Ecto neural progenitor cell (in vitro differentiated cells): ENCODE measurements around the gene SLC38A6.
"Not testable (repeated sequence)": the region's sequence is repeated elsewhere in the genome, so short reads cannot be mapped to it uniquely, and the experiment has no call there.

ENCODE experiments used
- DNase-seq: peaks from one replicate; pipeline ENCODE4 v3.0.0-alpha.2; 2018; ENCODE audit warnings: low spot score

The SLC38A6 gene

DNA sequence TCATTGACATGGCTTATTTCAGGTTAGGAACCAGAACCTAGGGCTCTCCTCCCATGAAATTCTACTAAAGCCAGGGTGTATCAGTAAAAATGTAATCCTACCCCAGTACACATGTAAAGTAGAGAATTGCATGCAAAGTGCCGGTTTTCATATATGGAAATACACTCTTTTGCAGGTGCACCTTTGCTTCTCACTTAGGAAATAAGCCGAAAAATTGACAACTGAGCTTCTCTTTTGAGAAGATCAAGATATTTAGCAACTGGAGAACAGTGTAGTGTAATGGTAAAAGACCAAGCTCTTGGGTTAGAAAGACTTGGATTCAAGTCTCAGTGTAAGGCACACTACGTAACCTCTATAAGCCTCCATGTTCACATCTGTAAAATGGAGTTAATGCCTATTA lies 82.4 kb downstream of the SLC38A6 start:
- no peak for DNase-seq

DNA sequence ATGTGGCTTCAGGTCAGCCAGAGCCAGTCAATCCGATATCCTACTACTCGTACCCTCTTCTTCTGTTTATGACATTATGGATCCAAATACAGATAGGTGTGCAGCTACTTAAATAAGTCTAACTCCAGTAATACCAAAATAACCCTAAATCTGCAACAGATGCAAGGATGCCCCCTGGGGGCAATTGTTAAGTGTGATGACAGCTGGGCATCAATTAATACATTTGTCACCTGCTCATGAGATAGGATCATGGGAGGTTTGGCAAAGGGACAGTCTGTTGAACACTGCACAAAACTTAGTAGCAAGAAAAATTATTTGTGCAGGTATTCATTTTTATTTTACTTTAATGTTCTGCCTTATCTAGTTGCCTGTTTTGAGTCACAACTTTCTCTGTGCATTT lies 83.2 kb downstream of the SLC38A6 start:
- no peak for DNase-seq

DNA sequence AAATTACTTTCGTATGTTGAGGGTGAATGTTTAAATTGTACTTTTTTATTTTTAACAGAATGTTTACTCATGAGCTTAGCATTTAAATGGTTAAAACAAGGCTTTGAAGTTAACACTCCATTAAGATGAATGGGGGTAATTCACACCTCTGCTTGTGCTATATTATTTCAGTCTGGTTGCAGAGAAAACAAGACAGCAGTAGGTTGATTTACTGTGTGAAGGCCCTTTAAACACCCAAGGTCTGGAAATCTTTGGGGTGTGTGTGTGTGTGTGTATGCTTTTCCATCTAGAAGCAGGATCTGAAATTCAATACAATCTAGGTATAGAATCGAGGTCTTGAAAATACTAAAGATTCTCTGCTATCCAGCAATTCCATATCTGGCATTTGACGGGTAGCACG lies 83.8 kb downstream of the SLC38A6 start:
- DNase-seq, result no peak

DNA sequence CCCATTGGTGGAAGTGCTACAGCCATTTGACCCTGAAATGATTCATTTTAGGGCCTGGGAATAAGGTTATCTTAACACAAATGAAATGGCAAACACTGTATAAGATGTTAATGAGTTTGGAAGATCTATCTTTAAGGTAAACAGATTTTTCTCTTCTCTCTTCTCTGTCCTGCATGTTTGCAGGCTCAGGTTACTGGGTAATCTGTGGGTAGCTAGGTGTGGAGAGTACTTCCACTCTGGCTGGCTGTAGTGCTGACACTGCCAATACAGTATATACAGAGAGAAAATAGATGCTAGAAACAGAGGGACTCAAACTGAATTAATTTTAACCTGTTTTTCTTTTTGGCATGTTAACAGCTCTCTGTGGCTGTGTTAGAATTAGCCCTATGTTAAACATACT lies 84.6 kb downstream of the SLC38A6 start:
- DNase-seq, result no peak

DNA sequence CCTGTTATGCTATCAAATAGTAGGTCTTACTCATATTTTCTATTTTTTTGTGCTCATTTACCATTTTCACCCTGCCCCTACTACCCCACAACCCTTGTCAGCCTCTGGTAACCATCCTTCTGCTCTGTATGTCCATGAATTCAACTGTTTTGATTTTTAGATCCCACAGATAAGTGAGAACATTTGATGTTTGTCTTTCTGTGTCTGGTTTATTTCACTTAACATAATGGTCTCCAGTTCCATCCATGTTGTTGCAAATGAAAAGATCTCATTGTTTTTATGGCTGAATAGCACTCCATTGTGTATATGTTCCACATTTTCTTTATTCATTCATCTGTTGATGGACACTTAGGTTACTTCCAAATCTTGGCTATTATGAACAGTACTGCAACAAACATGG lies 91.4 kb downstream of the SLC38A6 start:
- DNase-seq, result not testable (repeated sequence)

DNA sequence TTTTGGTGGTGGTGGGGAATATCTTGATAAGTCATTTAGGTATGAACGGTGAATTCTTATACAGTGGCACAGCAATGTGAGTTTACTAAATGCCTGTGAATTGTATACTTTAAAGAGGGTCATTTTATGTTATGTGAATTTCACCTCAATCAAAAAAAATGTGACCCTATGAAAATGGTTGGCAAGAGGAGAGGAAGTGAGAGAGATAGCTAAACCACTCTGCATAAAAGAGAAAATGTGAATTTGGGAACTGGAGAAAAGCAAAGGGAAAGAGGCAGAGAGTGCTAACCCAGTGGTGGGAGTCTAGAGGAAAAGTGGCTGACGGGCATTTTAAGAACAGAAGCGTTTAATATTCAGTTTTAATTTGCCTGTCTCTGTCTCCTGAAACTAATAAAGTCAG lies 93.8 kb downstream of the SLC38A6 start:
- no peak for DNase-seq

DNA sequence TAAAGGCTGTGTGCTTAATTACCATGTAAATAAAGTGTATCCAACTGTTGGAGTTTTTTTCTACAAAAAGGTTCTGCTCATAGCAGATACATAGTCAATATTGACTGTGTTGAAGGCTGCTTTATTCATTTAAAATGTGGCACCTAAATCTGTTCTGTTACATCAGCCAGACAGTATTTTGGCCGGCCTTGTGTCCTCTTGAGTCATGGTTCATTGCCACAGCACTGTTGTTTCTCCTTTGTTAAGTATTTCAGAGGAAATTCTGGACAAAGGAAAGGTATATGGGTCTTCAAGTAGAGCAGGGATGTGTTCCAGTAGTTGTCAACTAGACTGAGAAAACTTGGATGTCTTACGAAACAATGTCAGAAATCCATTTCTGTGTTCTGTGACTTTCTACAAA lies 95.5 kb downstream of the SLC38A6 start:
- DNase-seq, result no peak

DNA sequence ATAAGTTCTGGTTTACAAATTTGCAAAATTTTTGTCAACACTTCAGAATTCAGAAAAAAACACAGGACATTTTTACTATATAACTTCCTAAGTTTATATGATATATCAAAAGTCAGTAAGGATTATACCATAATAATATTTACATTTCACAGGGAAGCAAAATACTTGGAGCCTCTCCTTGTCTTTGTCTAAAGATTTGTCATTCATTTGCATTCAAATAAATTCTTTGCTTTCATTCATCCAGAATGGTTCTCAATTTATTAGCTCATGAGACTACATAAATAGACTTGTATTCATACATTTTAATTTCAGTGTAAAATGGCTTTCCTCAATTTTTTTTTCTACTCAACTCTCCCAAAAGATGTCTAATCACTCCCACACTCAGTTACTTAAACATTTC lies 96.4 kb downstream of the SLC38A6 start:
- DNase-seq, result no peak

DNA sequence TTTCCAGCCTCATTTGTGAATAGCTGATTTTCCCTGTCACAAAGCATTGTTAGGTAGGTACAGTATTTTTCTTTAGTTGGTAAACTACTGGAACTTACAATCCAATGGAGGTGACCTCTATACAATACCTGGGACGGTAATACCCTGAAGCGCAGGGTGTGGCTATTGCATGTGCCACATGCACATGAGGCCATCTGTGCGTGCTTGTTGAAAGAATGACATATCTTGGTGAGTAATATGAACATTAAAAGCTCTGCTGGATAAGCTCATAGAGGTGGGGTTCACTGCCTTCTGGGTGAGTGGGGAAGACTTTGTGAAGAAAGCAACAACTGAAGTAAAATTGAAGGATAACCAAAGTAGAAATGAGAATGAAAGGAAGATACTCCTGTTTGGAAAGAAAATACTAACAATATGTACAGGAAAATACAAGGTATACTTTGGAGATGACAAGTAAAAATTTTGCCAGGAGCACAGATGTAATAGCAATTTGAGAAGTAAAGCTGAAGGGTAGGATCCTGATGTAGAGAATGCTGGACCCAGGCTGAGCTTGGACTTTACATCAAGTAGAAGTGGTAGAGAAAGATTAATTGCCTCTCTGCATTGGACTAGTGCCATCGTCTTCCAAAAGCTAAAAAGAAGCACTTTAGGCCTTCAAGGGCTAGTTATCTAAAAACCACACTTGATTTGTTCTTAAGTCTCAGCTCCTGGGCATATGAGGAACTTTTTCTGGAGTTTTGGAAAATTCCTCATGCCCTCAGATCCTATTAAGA lies 97.1 kb downstream of the SLC38A6 start:
- no peak for DNase-seq

DNA sequence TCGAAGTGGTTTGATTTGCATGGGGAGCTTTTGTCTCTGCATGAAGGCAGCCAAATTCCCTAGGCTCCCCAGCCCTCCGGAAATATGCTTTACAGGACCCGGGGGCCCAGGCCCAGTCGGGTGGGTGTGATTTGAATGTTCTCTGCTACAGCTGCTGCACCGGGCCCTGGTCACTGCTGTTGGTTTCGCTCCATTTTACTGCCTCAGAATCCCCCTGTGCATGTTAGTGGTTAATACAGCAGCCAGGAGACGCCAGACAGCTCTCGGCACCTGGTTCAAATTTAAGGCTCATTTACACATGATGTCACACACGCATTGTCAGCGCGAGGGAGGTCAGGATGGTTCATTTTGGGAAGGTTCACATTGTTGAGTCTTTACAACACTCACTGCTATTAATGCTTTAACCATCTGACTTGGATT lies 99.6 kb downstream of the SLC38A6 start:
- no peak for DNase-seq

DNA sequence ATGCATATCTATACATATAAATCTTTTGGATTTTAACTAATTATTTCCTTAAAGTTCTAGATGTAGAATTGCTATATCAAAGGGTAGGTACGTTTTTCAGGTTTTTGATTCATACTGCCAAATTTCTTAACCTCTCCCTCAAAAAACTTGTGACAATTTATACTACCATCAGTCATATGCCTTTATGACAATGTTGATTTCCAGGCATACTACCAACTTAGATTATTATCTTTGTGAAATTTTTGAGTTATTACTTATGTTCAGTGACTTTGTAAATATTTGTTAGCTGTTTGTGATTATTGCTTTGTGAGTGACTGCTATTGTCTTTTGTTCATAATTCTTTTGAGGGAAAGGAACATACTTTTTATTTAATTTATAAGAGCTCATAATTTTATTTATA lies 107.0 kb downstream of the SLC38A6 start:
- no peak for DNase-seq

DNA sequence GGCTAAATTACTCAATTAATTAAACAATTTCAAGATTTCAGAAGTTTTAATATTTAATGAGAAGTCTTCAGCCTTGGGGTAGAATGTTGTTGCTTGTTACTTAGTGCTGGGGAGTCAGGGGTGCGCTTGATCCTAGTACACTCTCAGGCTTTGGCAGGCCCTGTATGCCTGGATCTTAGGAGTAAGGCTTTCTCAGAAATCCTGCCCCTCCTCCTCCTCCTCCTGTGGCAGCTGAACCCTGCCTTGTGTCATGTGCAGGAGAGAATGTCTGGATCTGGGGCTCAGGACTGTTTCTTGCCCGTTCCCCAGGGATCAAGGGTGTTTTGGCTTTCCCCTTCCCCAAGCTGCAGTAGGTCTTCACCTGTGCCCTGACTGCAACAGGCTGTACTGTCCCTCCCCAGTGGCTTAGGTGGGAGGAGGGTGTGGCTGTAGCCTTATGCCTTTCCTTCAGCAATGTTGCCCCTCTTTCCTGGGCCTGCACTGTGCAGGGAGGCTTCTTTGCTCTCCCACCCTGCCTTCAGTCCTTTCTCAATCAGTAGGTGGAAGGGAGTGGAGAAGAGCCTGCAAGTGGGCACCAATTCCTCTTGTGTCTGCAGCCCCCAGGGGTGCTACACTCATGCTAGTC lies 108.2 kb downstream of the SLC38A6 start:
- DNase-seq, result no peak

DNA sequence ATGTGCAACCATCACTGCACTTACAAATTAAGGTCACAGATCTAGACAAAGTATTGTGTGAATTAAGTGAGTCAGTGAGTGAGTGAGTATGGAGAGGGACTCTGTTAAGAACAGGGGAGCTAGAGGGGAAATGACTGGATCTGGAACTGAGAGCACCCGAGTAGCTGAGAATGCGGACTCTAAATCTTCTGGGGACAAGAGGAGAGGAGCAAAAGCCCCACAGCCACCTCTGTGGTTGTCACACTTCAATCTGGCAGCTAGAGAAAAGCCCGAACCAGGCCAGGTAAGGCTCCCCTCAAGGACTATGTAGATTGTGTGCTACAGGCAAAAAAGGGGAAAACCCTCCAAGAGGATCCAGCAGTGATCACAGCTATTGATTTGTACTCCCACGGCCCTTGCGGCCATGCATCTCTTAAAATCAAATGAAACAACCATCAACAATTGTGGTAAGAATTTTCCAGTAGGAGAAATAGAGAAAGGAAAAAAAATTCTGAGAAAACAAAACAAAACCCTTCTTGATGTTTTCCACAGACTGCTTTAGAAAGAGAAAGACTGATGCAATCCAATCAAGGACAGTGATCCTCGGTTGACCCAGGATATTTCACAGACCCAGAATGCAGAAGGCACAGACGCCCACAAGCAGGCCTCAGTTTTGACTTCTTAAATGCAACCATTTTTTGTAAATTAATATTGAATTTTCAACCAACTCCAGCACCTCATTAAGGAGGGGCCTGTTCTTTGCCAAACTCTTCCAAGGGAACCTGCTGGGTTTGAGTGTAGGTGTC lies 109.6 kb downstream of the SLC38A6 start:
- DNase-seq, result no peak

DNA sequence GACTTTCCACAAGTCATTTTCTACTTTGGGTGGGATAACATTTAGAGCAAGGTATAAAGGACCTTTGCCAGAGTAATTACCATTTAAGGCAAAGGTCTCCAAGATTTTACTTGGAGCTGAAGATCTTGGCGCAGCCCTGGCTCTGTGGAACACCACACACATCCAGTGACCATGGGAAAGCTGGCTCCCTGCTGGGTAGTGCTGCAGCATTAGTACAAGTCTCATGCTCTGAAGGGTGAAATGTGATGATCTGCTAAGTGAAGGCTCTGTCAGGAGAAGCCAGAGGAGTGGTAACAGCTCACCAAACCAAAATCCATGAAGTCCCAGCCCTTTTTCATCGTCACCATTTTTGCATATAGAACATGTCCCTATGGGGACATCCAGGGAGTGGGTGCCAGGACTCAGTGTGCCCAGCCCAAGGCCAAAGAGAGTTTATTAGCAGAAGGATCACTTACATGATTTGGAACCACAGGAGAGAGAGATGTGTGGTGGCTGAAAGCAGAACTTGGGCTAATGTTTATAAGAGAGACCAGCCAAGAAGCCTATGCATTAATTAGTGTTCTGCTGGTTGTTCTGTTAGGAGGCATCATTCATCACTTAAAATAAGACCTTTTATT lies 110.7 kb downstream of the SLC38A6 start:
- no peak for DNase-seq

DNA sequence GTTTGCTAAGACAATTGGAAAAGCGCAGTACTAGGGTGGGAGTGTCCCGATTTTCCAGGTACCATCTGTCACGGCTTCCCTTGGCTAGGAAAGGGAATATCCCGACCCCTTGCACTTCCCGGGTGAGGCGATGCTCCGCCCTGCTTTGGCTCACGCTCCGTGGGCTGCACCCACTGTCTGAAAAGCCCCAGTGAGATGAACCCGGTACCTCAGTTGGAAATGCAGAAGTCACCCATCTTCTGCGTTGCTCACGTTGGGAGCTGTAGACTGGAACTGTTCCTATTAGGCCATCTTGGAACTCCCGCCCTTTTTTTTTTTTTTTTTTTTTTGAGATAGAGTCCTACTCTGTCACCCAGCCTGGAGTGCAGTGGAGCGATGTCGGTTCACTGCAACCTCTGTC lies 117.1 kb downstream of the SLC38A6 start:
- not testable (repeated sequence) for DNase-seq

DNA sequence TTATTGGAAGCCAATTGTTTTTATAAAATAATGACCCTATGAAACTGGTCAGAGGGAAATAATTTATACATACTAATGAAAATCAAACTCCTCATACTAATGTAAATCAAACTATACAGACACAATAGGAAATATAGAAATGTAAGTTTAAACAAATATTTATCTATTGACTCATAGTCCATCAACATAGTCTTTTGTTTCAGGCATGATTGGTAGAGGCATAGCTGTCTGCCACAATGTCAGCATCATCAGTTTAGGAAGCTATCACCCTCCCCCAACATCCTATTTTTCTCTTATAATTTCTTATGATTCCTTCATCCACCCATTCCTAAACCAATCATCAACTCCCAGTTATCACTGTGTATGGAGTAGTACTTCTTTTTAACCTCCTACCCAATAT lies 117.7 kb downstream of the SLC38A6 start:
- DNase-seq, result no peak

DNA sequence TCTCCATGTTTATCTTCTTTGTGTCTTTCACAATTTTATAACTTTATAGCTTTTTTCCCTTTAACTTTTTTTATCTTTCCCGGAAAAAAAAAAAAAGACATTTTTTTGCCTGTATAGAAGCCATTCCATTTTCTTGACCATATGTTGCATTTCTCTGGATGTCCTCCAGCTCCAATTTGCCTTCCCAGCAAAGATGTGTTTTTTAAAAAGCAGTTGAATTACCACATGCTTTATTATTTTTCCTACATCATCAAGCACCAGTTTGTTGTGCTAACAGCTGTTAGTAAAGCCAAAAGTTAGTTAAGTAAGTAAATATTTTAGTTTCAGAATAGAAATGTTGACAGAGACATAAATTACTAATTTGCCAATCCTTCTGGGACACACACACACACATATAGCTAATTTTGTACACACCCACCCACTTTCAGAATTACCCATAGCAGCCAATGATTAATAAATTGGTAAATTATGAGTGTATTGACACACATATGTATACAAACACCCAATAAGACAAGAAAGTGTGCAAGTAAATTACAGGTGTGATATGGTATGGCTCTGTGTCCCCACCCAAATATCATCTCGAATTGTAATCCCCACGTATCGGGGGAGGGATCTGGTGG lies 118.3 kb downstream of the SLC38A6 start:
- no peak for DNase-seq

DNA sequence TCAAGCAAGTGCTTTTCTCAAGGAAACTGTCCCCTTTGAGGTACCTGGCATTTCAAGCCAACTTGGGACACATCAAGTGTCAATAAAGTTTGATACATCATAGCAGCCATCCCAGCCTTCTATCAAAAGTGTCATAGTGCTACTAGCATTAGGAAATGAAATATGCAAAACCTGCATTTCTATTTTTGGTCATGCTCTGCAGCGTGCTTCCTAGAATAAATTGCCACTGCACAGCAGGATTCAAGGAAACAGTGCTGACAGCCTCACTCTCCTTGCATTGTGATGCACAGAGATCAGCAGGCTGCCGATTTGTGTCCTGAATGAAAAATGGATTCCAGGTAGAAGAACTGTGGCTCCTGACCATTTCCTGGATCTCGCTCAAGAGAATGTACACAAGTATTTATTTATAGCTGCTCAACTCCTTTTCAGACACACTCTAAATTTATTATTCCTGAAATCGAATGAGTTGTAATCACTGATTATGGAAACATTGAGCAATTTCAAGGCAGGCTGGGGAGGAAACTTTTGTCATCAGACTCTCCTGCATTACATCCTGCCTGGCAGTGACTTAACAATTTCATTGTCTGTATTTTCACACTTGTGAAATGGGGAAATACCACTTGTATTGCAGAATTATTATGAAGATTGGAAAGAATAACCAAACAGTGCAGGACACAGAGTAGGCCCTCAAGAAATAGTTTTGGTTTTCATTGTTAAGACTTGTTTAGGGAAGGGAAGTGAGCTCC lies 120.9 kb downstream of the SLC38A6 start:
- DNase-seq, result no peak
